H1 (cell line): ENCODE data around the gene DNAJC6. TPM values are rescaled to one million over a fixed set of nuclear protein-coding genes. Genes with fewer than 3 reads are reported as not detected.

Experiments
- CTCF ChIA-PET: fragments of 300-600 bp; sonication (Branson Sonifier 250); formaldehyde crosslinking; loops from one replicate; lab custom pipeline; 2021; ENCODE audit not compliant: partially characterized antibody; lab: Charles Lee
- POLR2A ChIA-PET: fragments of 300-600 bp; sonication (Branson Sonifier 250); formaldehyde crosslinking; loops from one replicate; lab custom pipeline; 2021; ENCODE audit warnings: inconsistent platforms; ENCODE audit not compliant: partially characterized antibody; lab: Charles Lee
- DNase-seq, 2 experiments: peaks; one replicate each; pipeline versions ENCODE4 v3.0.0 to v3.0.0-alpha.2; 2010 to 2022; ENCODE audit warnings: low spot score in 2 of 2, low read depth in 1 of 2, mixed read lengths in 1 of 2
- FAIRE-seq: peaks from 2 replicates; lab custom pipeline; 2011; peaks lifted over from hg19 to GRCh38; lab: Jason Lieb, UNC
- H2AFZ ChIP-seq: 2 replicates; pipeline ENCODE4 v1.8.1; 2012; ENCODE audit warnings: low read length, inconsistent platforms
- H2AK5ac ChIP-seq: 2 replicates; pipeline ENCODE4 v1.6.1; 2013; ENCODE audit warnings: low read depth, low read length
- H2BK120ac ChIP-seq: replicated peaks from 2 replicates; pipeline ENCODE3; 2013; ENCODE audit warnings: low read depth, low read length, inconsistent platforms
- H2BK12ac ChIP-seq: 2 replicates; pipeline ENCODE4 v1.6.1; 2013; ENCODE audit warnings: low read depth, low read length
- H2BK15ac ChIP-seq: 2 replicates; pipeline ENCODE4 v1.6.1; 2013; ENCODE audit warnings: low read length
- H2BK20ac ChIP-seq: 2 replicates; pipeline ENCODE4 v1.6.1; 2013; ENCODE audit warnings: low read length
- H2BK5ac ChIP-seq: 2 replicates; pipeline ENCODE4 v1.6.1; 2013; ENCODE audit warnings: low read depth, low read length
- H3K14ac ChIP-seq: 2 replicates; pipeline ENCODE4 v1.6.1; 2013; ENCODE audit warnings: inconsistent platforms; ENCODE audit not compliant: insufficient read length
- H3K18ac ChIP-seq: 2 replicates; pipeline ENCODE4 v1.6.1; 2013; ENCODE audit warnings: low read length; ENCODE audit errors: extremely low read depth
- H3K23ac ChIP-seq: 2 replicates; pipeline ENCODE4 v1.6.1; 2013; ENCODE audit warnings: inconsistent platforms; ENCODE audit not compliant: insufficient read length
- H3K23me2 ChIP-seq: 2 replicates; pipeline ENCODE4 v1.6.1; 2013; ENCODE audit warnings: low read depth, low read length
- H3K27ac ChIP-seq: 2 replicates; pipeline ENCODE4 v1.6.1; 2011; ENCODE audit warnings: low read depth, low read length, inconsistent platforms
- H3K27me3 ChIP-seq, 4 experiments: replicated peaks in 1 of 4; 1 replicate in 1 of 4; 2 replicates in 3 of 4; pipeline versions ENCODE4 v1.6.1 to v1.8.1; 2011 to 2013; ENCODE audit warnings: low read length in 3 of 4, mild to moderate bottlenecking in 3 of 4, inconsistent platforms in 2 of 4, mixed read lengths in 2 of 4, moderate library complexity in 1 of 4; ENCODE audit not compliant: control insufficient read depth in 3 of 4, insufficient read depth in 3 of 4; ENCODE audit errors: extremely low read depth in 1 of 4
- H3K36me3 ChIP-seq, 4 experiments: 2 replicates each; pipeline versions ENCODE4 v1.6.1 to v1.8.1; 2011 to 2013; ENCODE audit warnings: mild to moderate bottlenecking in 4 of 4, low read length in 3 of 4, moderate library complexity in 2 of 4, control low read depth in 1 of 4, inconsistent platforms in 1 of 4; ENCODE audit not compliant: insufficient read depth in 4 of 4, control insufficient read depth in 2 of 4
- H3K4ac ChIP-seq: replicated peaks from 2 replicates; pipeline ENCODE3; 2013; ENCODE audit warnings: low read length, low read depth, mixed read lengths, inconsistent platforms; ENCODE audit not compliant: insufficient read length
- H3K4me1 ChIP-seq, 4 experiments: replicated peaks in 1 of 4; 1 replicate in 1 of 4; 2 replicates in 3 of 4; pipeline versions ENCODE4 v1.6.1 to v1.8.1; 2011 to 2013; ENCODE audit warnings: low read length in 3 of 4, inconsistent platforms in 2 of 4, mixed read lengths in 1 of 4; ENCODE audit not compliant: insufficient read depth in 4 of 4, control insufficient read depth in 3 of 4
- H3K4me2 ChIP-seq, 2 experiments: 2 replicates each; pipeline versions ENCODE4 v1.6.1 to v1.8.1; 2011 to 2013; ENCODE audit warnings: low read depth in 2 of 2, low read length in 2 of 2, control low read depth in 1 of 2, inconsistent platforms in 1 of 2, mild to moderate bottlenecking in 1 of 2; ENCODE audit not compliant: insufficient read depth in 1 of 2
- H3K4me3 ChIP-seq, 4 experiments: fragments of 200-600, 300-600 bp in 1 of 4; sonication (generic), shearing (Covaris generic), sonication (Bioruptor Twin) in 1 of 4; 2 replicates each; pipeline versions ENCODE4 v1.5.1 to v1.8.1; 2011 to 2016; ENCODE audit warnings: low read length in 4 of 4, low read depth in 3 of 4, control low read depth in 2 of 4, inconsistent platforms in 2 of 4, mild to moderate bottlenecking in 2 of 4, mixed read lengths in 1 of 4, moderate library complexity in 1 of 4; ENCODE audit not compliant: insufficient read depth in 2 of 4; ENCODE audit errors: extremely low read depth in 1 of 4
- H3K56ac ChIP-seq: replicated peaks from 2 replicates; pipeline ENCODE3; 2013; ENCODE audit warnings: low read depth, mild to moderate bottlenecking, mixed read lengths, low read length, inconsistent platforms; ENCODE audit not compliant: insufficient read length
- H3K79me1 ChIP-seq: 2 replicates; pipeline ENCODE4 v1.6.1; 2013; ENCODE audit warnings: low read depth, low read length, control low read depth
- H3K79me2 ChIP-seq, 2 experiments: 2 replicates each; pipeline versions ENCODE4 v1.6.1 to v1.8.1; 2012 to 2013; ENCODE audit warnings: low read length in 2 of 2, mild to moderate bottlenecking in 2 of 2, inconsistent platforms in 1 of 2; ENCODE audit not compliant: insufficient read depth in 2 of 2, control insufficient read depth in 1 of 2
- H3K9ac ChIP-seq, 4 experiments: replicated peaks in 1 of 4; 1 replicate in 1 of 4; 2 replicates in 3 of 4; pipeline versions ENCODE4 v1.6.1 to v1.8.1; 2011 to 2013; ENCODE audit warnings: low read depth in 3 of 4, low read length in 3 of 4, control low read depth in 2 of 4, mild to moderate bottlenecking in 2 of 4, moderate library complexity in 2 of 4, inconsistent platforms in 1 of 4; ENCODE audit errors: extremely low read depth in 1 of 4
- H3K9me3 ChIP-seq, 2 experiments: 2 replicates each; pipeline versions ENCODE4 v1.6.1 to v1.8.1; 2012 to 2013; ENCODE audit warnings: mild to moderate bottlenecking in 2 of 2, moderate library complexity in 2 of 2, control low read depth in 1 of 2, inconsistent platforms in 1 of 2, low read depth in 1 of 2, low read length in 1 of 2, mixed read lengths in 1 of 2; ENCODE audit not compliant: insufficient read depth in 2 of 2
- H4K20me1 ChIP-seq, 2 experiments: replicated peaks in 1 of 2; 2 replicates each; pipeline versions ENCODE3 to v1.8.1; 2011 to 2013; ENCODE audit warnings: inconsistent platforms in 2 of 2, low read length in 2 of 2, mild to moderate bottlenecking in 1 of 2; ENCODE audit not compliant: insufficient read depth in 2 of 2, control insufficient read depth in 1 of 2
- H4K5ac ChIP-seq: 2 replicates; pipeline ENCODE4 v1.6.1; 2013; ENCODE audit warnings: low read length, low read depth, mixed read lengths, inconsistent platforms; ENCODE audit not compliant: insufficient read length
- H4K8ac ChIP-seq: 2 replicates; pipeline ENCODE4 v1.8.0; 2013; ENCODE audit warnings: mild to moderate bottlenecking, moderate library complexity, low read length, inconsistent platforms; ENCODE audit not compliant: insufficient read depth; ENCODE audit errors: extremely low read depth
- H4K91ac ChIP-seq: replicated peaks from 2 replicates; pipeline ENCODE3; 2013; ENCODE audit warnings: low read length, mixed read lengths, inconsistent platforms; ENCODE audit not compliant: insufficient read length
- ASH2L ChIP-seq: fragments of 200-600, 300-600 bp; sonication (generic); IDR thresholded peaks from one replicate; pipeline ENCODE4 v1.7.1; 2017; ENCODE audit warnings: low read length
- CBX8 ChIP-seq: fragments of 300-800, 300-1000 bp; sonication (generic); IDR thresholded peaks from 2 replicates; pipeline ENCODE4 v1.7.1; 2016; ENCODE audit warnings: low read depth, low read length, borderline replicate concordance
- RNF2 ChIP-seq: fragments of 200-900, 300-1000 bp; sonication (generic); IDR thresholded peaks from 2 replicates; pipeline ENCODE4 v1.7.1; 2016; ENCODE audit warnings: borderline replicate concordance, low read depth, mild to moderate bottlenecking, antibody characterized with exemption, low read length; ENCODE audit not compliant: poor library complexity, severe bottlenecking; ENCODE audit errors: missing control alignments
- SIRT6 ChIP-seq: IDR thresholded peaks from one replicate; pipeline ENCODE4 v1.7.1; 2012; ENCODE audit warnings: low read length, inconsistent platforms
- WGBS, 2 experiments: shearing (Covaris generic) in 1 of 2; methylation state at CpG; one replicate each; pipeline versions ENCODE4 v1.1.6 to v1.1.7; 2013 to 2015; ENCODE audit warnings: low lambda C conversion rate in 2 of 2, mixed read lengths in 2 of 2, inconsistent platforms in 1 of 2, low coverage in 1 of 2, missing lambda C conversion rate in 1 of 2; ENCODE audit not compliant: insufficient replicate concordance in 2 of 2, insufficient coverage in 1 of 2, insufficient read length in 1 of 2; ENCODE audit errors: extremely low coverage in 1 of 2, missing lambda C conversion rate in 1 of 2; 5-methylcytosine and 5-hydroxymethylcytosine counted together
- polyA plus RNA-seq, 7 experiments: library from polyadenylated mRNA; depleted of rRNA in 3 of 7; stranded (reverse) in 5 of 7; unstranded in 2 of 7; fragments of >200 nt in 5 of 7; fragments of 200-250 nt in 2 of 7; gene quantifications; 1 replicate in 5 of 7; 2 replicates in 1 of 7; 4 replicates in 1 of 7; pipeline versions ENCODE4 v1.2.1 to v1.2.3, GENCODE V29; 2011 to 2013; ENCODE audit warnings: missing spikeins in 2 of 7, mixed read lengths in 2 of 7
- total RNA-seq: library from RNA; stranded (reverse); fragmentation: NEBNext Ultra II Directional; extraction: Animal tissue kit (Norgen Biotek cat#: 25700); gene quantifications from 2 replicates; pipeline ENCODE4 v1.2.1, GENCODE V29; 2021

The DNAJC6 gene
- total and polyA plus RNA-seq, 2 of the 8 experiments (the other 6 are each of a cell fraction or from before 2014, with no cell fraction given), result 1.6 to 3.0 TPM

- H4K91ac ChIP-seq, result no peak overlapping the region
- H3K9me3 ChIP-seq, result no peaks in the 10 kb centered on the region
- no peak overlapping the region for H3K4me2 ChIP-seq
- no peak overlapping the region for H3K9ac ChIP-seq
- H4K20me1 ChIP-seq, result no peaks in the 10 kb centered on the region
- H3K79me2 ChIP-seq, result no peaks in the 10 kb centered on the region
- H3K27ac ChIP-seq, result no peak overlapping the region
- no peak overlapping the region for H3K4ac ChIP-seq
- no peak overlapping the region for H2BK15ac ChIP-seq
- H3K23me2 ChIP-seq, result no peaks in the 10 kb centered on the region
- H3K4me3 ChIP-seq, result no peak overlapping the region
- H4K5ac ChIP-seq, result no peak overlapping the region
- FAIRE-seq (no peak), DNase-seq (no peak)
- no peak overlapping the region for H2BK5ac ChIP-seq
- H4K8ac ChIP-seq, result no peak overlapping the region
- H3K36me3 ChIP-seq, result no peaks in the 10 kb centered on the region
- H3K4me1 ChIP-seq, result peaks cover 0 to 4% (median under 1%) of the 10 kb centered on the region in 4 experiments; a peak in 2 of 7 replicates
- no peak overlapping the region for H3K56ac ChIP-seq
- no peak overlapping the region for H3K18ac ChIP-seq
- no peaks in the 10 kb centered on the region for H3K79me1 ChIP-seq
- WGBS, 2 experiments, result 100% methylated on average over 2 of the region's 2 CpGs; no CpG with 5 or more reads in 1 of the 2 experiments
- no peaks in the 10 kb centered on the region for H3K27me3 ChIP-seq
- no peak overlapping the region for H3K14ac ChIP-seq
- POLR2A ChIA-PET, result no interaction called here
- H3K23ac ChIP-seq, result no peak overlapping the region
- no peak overlapping the region for H2BK12ac ChIP-seq
- no peak overlapping the region for H2BK120ac ChIP-seq
- H2AFZ ChIP-seq, result no peak overlapping the region
- H2AK5ac ChIP-seq, result peak overlapping the region; percentile 83; the same call in 1 of the 2 replicates
- no peak overlapping the region; the same call in 1 of the 2 replicates for H2BK20ac ChIP-seq
- no peak for TF ChIP-seq CBX8
- TF ChIP-seq ASH2L, result no peak
- TF ChIP-seq SIRT6, result no peak
- TF ChIP-seq RNF2, result no peak
- CTCF ChIA-PET, result no interaction called here
Measured at GRCh38 chr1:65368403-65368802, 59.1 kb downstream of the DNAJC6 start.
